Measurements from ENCODE around the gene JAZF1. TPM values are rescaled to one million over a fixed set of nuclear protein-coding genes. Genes with fewer than 3 reads are reported as not detected.

Gene JAZF1
- total RNA-seq, 1 experiment from 2014 or later, result 3.4 TPM

DNA sequence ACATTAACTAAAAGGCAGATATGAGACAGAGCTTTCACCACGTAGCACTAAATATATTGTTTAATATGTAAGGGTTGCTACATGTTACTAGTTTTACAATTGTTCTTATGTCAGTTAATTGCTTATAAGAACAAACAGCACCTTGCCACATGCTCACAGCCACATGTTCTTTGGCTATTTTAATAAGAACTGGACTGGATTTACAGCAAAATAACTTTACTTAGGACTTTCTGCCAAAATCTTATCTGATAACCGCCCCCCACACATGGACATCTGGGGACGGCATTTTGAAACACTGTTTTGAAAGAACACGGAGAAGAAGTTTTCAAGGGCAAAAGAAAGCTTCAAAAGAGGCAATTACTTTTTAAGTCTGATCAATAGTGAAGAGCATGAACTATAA, 45.3 kb downstream of the JAZF1 start:
- CTCF ChIA-PET, result no interaction called here
- no peaks in the 10 kb centered on the region for H3K9me2 ChIP-seq (ENCODE audit: insufficient read depth)
- H3K9ac ChIP-seq (ENCODE audit: low read length), result no peak overlapping the region
- ATAC-seq, result no peak
- no peaks in the 10 kb centered on the region for H3K4me1 ChIP-seq (ENCODE audit: control insufficient read depth in 1 of 2, insufficient read depth in 2 of 2, low read length in 2 of 2)
- no peaks in the 10 kb centered on the region for H3K79me2 ChIP-seq (ENCODE audit: insufficient read depth, low read length)
- H3K4me3 ChIP-seq (replicated peaks in 1 of 2; ENCODE audit: low read depth in 1 of 2, low read length in 2 of 2), result no peak overlapping the region
- TF ChIP-seq JUND (IDR thresholded peaks at IDR 0.05) (no peak), POLR2AphosphoS5 (IDR thresholded peaks at IDR 0.05; ENCODE audit: low read depth, low read length) (no peak), YY1 (IDR thresholded peaks at IDR 0.05; ENCODE audit: extremely low read depth, insufficient replicate concordance, low read depth, low read length) (no peak), FOSL1 (IDR thresholded peaks at IDR 0.05; ENCODE audit: low read depth) (no peak), EGR1 (IDR thresholded peaks at IDR 0.05; ENCODE audit: low read depth) (no peak), CBX3 (IDR thresholded peaks at IDR 0.05; ENCODE audit: low read depth) (no peak), EZH2 (IDR thresholded peaks at IDR 0.05) (no peak), ELF1 (IDR thresholded peaks at IDR 0.05; ENCODE audit: borderline replicate concordance, low read depth) (no peak), SP1 (IDR thresholded peaks at IDR 0.05; ENCODE audit: low read depth) (no peak), POLR2A (IDR thresholded peaks at IDR 0.05; ENCODE audit: borderline replicate concordance, extremely low read depth, insufficient read depth, insufficient read length) (no peak), TCF7L2 (IDR thresholded peaks at IDR 0.05; ENCODE audit: borderline replicate concordance, extremely low read depth, insufficient read depth, insufficient read length) (no peak), ZFX (IDR thresholded peaks at IDR 0.05) (no peak), RAD21 (IDR thresholded peaks at IDR 0.05; ENCODE audit: low read depth) (no peak), SIN3A (IDR thresholded peaks at IDR 0.05; ENCODE audit: low read depth) (no peak), SRF (IDR thresholded peaks at IDR 0.05; ENCODE audit: low read depth) (no peak), CEBPB (IDR thresholded peaks at IDR 0.05; ENCODE audit: low read depth) (no peak)
- TF ChIP-seq, protein P1, sequence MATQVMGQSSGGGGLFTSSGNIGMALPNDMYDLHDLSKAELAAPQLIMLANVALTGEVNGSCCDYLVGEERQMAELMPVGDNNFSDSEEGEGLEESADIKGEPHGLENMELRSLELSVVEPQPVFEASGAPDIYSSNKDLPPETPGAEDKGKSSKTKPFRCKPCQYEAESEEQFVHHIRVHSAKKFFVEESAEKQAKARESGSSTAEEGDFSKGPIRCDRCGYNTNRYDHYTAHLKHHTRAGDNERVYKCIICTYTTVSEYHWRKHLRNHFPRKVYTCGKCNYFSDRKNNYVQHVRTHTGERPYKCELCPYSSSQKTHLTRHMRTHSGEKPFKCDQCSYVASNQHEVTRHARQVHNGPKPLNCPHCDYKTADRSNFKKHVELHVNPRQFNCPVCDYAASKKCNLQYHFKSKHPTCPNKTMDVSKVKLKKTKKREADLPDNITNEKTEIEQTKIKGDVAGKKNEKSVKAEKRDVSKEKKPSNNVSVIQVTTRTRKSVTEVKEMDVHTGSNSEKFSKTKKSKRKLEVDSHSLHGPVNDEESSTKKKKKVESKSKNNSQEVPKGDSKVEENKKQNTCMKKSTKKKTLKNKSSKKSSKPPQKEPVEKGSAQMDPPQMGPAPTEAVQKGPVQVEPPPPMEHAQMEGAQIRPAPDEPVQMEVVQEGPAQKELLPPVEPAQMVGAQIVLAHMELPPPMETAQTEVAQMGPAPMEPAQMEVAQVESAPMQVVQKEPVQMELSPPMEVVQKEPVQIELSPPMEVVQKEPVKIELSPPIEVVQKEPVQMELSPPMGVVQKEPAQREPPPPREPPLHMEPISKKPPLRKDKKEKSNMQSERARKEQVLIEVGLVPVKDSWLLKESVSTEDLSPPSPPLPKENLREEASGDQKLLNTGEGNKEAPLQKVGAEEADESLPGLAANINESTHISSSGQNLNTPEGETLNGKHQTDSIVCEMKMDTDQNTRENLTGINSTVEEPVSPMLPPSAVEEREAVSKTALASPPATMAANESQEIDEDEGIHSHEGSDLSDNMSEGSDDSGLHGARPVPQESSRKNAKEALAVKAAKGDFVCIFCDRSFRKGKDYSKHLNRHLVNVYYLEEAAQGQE (IDR thresholded peaks at IDR 0.05; ENCODE audit: low read depth), result no peak
- TF ChIP-seq, protein P2, sequence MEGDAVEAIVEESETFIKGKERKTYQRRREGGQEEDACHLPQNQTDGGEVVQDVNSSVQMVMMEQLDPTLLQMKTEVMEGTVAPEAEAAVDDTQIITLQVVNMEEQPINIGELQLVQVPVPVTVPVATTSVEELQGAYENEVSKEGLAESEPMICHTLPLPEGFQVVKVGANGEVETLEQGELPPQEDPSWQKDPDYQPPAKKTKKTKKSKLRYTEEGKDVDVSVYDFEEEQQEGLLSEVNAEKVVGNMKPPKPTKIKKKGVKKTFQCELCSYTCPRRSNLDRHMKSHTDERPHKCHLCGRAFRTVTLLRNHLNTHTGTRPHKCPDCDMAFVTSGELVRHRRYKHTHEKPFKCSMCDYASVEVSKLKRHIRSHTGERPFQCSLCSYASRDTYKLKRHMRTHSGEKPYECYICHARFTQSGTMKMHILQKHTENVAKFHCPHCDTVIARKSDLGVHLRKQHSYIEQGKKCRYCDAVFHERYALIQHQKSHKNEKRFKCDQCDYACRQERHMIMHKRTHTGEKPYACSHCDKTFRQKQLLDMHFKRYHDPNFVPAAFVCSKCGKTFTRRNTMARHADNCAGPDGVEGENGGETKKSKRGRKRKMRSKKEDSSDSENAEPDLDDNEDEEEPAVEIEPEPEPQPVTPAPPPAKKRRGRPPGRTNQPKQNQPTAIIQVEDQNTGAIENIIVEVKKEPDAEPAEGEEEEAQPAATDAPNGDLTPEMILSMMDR (IDR thresholded peaks at IDR 0.05 in 2 of 3, conservative IDR thresholded peaks at IDR 0.05 in 1 of 3; ENCODE audit: borderline replicate concordance in 1 of 3, insufficient read depth in 1 of 3, low read depth in 2 of 3, low read length in 2 of 3), result no peak
- TF ChIP-seq, protein P3, sequence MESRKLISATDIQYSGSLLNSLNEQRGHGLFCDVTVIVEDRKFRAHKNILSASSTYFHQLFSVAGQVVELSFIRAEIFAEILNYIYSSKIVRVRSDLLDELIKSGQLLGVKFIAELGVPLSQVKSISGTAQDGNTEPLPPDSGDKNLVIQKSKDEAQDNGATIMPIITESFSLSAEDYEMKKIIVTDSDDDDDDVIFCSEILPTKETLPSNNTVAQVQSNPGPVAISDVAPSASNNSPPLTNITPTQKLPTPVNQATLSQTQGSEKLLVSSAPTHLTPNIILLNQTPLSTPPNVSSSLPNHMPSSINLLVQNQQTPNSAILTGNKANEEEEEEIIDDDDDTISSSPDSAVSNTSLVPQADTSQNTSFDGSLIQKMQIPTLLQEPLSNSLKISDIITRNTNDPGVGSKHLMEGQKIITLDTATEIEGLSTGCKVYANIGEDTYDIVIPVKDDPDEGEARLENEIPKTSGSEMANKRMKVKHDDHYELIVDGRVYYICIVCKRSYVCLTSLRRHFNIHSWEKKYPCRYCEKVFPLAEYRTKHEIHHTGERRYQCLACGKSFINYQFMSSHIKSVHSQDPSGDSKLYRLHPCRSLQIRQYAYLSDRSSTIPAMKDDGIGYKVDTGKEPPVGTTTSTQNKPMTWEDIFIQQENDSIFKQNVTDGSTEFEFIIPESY (IDR thresholded peaks at IDR 0.05; ENCODE audit: extremely low read depth, insufficient replicate concordance, low read length), result no peak
- TF ChIP-seq, protein P4, sequence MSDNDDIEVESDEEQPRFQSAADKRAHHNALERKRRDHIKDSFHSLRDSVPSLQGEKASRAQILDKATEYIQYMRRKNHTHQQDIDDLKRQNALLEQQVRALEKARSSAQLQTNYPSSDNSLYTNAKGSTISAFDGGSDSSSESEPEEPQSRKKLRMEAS (IDR thresholded peaks at IDR 0.05), result no peak
- H2AFZ ChIP-seq (ENCODE audit: low read depth, low read length, poor library complexity, severe bottlenecking), result no peak overlapping the region
- DNase-seq (ENCODE audit: low read depth, low spot score), result no peak
- no peak overlapping the region for H3K27ac ChIP-seq (ENCODE audit: low read depth, low read length)
- RAD21 ChIA-PET (ENCODE audit: low non-redundant PET in 1 of 2, low total read pairs in 2 of 2, uncharacterized antibody in 2 of 2, unreplicated experiment in 2 of 2), result no interaction called here
- no peaks in the 10 kb centered on the region for H3K36me3 ChIP-seq (ENCODE audit: control insufficient read depth in 1 of 2, insufficient read depth in 2 of 2, low read length in 2 of 2)
- H3K27me3 ChIP-seq (ENCODE audit: insufficient read depth, low read length), result no peaks in the 10 kb centered on the region
- H3K9me3 ChIP-seq (ENCODE audit: control insufficient read depth in 1 of 2, insufficient read depth in 1 of 2, low read depth in 1 of 2, low read length in 2 of 2), result no peaks in the 10 kb centered on the region
- no TSS peak for BruUV-seq (replicated peaks)
- no peaks in the 10 kb centered on the region for H4K20me1 ChIP-seq (ENCODE audit: insufficient read depth)
- intact Hi-C loops (cut with micrococcal nuclease), result no loop called here
- POLR2A ChIA-PET, result no interaction called here
- H3K4me2 ChIP-seq (ENCODE audit: low read length), result no peak overlapping the region
